ENCODE measurements around the gene PLEKHH3. TPM values are rescaled to one million over a fixed set of nuclear protein-coding genes. Genes with fewer than 3 reads are reported as not detected.
"Not testable (repeated sequence)": the region's sequence is repeated elsewhere in the genome, so short reads cannot be mapped to it uniquely, and the experiment has no call there.

The PLEKHH3 gene
- total RNA-seq, 4 donors from 2014 or later: 32.4 to 57.7 (median 46.1) TPM

GRCh38 chr17:42623271-42623670 is 53.5 kb downstream of the PLEKHH3 start:
- TF ChIP-seq POLR2A (IDR thresholded peaks at IDR 0.05): no peak
- TF ChIP-seq CTCF (IDR thresholded peaks at IDR 0.05): no peak
- no peak for TF ChIP-seq EP300 (IDR thresholded peaks at IDR 0.05)
- H3K4me1 ChIP-seq: peaks cover 0 to 7% (median 3%) of the 10 kb centered on the region in 4 donors
- no peak overlapping the region for H3K27ac ChIP-seq
- no peaks in the 10 kb centered on the region for H3K27me3 ChIP-seq
- no peaks in the 10 kb centered on the region for H3K9me3 ChIP-seq
- DNase-seq (ENCODE audit: low spot score in 2 of 2): no peak
- H3K36me3 ChIP-seq: no peaks in the 10 kb centered on the region
- no peak overlapping the region for H3K4me3 ChIP-seq
- WGBS, 2 donors: 88 to 90% methylated on average over 2 of the region's 2 CpGs

- WGBS, 2 donors: 83 to 88% methylated on average over 3 of the region's 3 CpGs
These were observed 54.8 kb downstream of the PLEKHH3 start for GRCh38 chr17:42621987-42622386.

DNA sequence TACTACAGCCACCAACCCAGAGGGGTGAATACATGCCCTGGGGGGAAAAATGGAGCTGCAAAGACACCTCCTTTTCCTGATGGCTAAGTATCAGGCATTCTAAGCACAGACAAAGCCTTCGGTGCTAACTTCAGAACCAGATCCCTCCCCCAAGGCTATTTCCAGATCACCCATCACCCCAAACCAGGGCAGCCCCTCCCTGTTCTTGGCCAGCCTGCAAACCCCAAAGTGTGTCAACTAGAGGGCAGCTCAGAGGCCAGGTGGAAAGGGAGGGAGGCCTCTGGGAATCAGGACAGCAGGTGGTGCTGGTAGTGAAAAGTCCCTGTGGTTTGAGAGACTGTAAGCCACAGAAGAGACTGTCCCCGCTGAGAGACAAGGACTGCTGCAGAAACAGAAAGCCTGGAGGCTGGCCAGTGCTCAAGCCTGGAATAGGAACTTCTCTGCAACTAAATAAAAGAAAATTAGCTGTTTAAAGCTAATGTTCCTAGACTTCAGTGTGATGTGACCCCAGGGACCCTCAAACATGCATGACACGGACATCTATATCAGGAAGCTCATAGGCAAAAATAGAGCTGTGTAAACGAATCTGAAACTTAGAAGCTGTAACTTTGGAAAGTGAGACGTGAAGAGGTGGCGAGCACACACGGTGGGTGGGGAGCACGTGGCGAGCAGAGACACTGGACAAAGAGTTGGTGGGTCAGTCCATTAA is 58.2 kb downstream of the PLEKHH3 start:
- Histone ChIP-seq H3K27ac (no peak overlapping the region), H3K9me3 (no peaks in the 10 kb centered on the region), H3K4me3 (no peak overlapping the region), H3K4me1 (peaks cover 0 to 14% (median 4%) of the 10 kb centered on the region in 4 donors), H3K36me3 (peaks cover 0 to 28% (median 3%) of the 10 kb centered on the region in 3 donors), H3K27me3 (no peaks in the 10 kb centered on the region)
- no peak for DNase-seq (ENCODE audit: low spot score in 2 of 2)
- WGBS, 2 donors: 41 to 49% methylated on average over 9 of the region's 9 CpGs
- TF ChIP-seq EP300 (IDR thresholded peaks at IDR 0.05) (no peak), CTCF (IDR thresholded peaks at IDR 0.05) (no peak), POLR2A (IDR thresholded peaks at IDR 0.05) (no peak)

More at GRCh38 chr17:42621987-42622386, 54.8 kb downstream of the PLEKHH3 start:
- not testable (repeated sequence) for H3K27me3 ChIP-seq; H3K27ac ChIP-seq; H3K9me3 ChIP-seq; H3K36me3 ChIP-seq; DNase-seq (ENCODE audit: low spot score in 2 of 2); H3K4me3 ChIP-seq
- peaks cover 0 to 14% (median 4%) of the 10 kb centered on the region in 4 donors for H3K4me1 ChIP-seq

DNA sequence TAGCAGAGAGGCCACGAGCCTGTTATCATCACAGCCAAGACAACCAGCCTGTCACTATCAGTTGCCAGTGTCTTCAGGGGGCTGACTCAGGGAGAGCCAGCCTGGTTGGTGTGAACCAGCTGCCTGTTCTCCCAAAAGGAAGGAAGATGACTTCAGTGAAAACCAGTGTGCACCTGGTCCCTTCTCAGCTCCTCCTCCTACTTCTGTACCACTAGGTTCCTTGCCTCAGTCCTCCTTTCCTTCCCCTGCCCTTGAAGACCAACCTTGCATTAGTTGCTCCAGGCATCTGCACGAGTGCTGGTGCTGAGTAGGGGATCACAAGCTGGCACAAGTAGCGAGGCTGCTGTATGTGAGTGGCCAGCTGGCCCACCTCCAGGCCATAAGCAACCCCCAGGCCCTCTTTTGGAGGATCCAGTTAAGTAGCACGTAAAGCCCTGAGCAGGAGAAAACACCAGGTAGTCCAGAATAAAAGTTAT is 58.8 kb downstream of the PLEKHH3 start:
- Histone ChIP-seq H3K9me3 (no peaks in the 10 kb centered on the region), H3K4me3 (no peak overlapping the region), H3K36me3 (peaks cover 0 to 34% (median 3%) of the 10 kb centered on the region in 3 donors), H3K27me3 (no peaks in the 10 kb centered on the region), H3K4me1 (peaks cover 0 to 14% (median 4%) of the 10 kb centered on the region in 4 donors), H3K27ac (no peak overlapping the region)
- whole genome bisulfite sequencing, 2 donors: 55 to 61% methylated on average over 4 of the region's 4 CpGs
- no peak for TF ChIP-seq CTCF (IDR thresholded peaks at IDR 0.05)
- TF ChIP-seq EP300 (IDR thresholded peaks at IDR 0.05): no peak
- no peak for TF ChIP-seq POLR2A (IDR thresholded peaks at IDR 0.05)
- no peak for DNase-seq (ENCODE audit: low spot score in 2 of 2)

Small RNA genes lying within 50 kb of the gene (small RNA-seq; reads per million reads assigned to genes)
- 0.38 reads per million for gene MIR6780A

Other genes with a start within 250 kb of the PLEKHH3 start
- 100 to 1,000 TPM in 1 of 4 donors, 10 to 100 TPM in 3; 81.6 to 126 (median 96.6) TPM for gene ATP6V0A1, start 218.1 kb downstream of the PLEKHH3 start, total RNA-seq
- gene NAGLU, start 140.8 kb downstream of the PLEKHH3 start, total RNA-seq: 100 to 1,000 TPM in 1 of 4 donors, 10 to 100 TPM in 3; 52.3 to 115 (median 67.3) TPM
- 1 to 10 TPM in 3 of 4 donors, under 1 TPM in 1; 0.78 to 4.4 (median 3.7) TPM for gene HSD17B1, start 124.1 kb downstream of the PLEKHH3 start, total RNA-seq
- gene COASY, start 114.8 kb downstream of the PLEKHH3 start, total RNA-seq: 10 to 100 TPM; 22.9 to 33.9 (median 25.5) TPM
- gene MLX, start 109.9 kb downstream of the PLEKHH3 start, total RNA-seq: 10 to 100 TPM; 31.8 to 44.4 (median 39.1) TPM
- gene PSMC3IP, start 99.3 kb downstream of the PLEKHH3 start, total RNA-seq: 1 to 10 TPM; 4.9 to 9.0 (median 7.4) TPM
- 10 to 100 TPM; 43.1 to 61.8 (median 57.7) TPM for gene RETREG3, start 67.6 kb downstream of the PLEKHH3 start, total RNA-seq
- gene TUBG1, start 67.3 kb downstream of the PLEKHH3 start, total RNA-seq: 10 to 100 TPM; 15.3 to 45.6 (median 21.6) TPM
- gene TUBG2, start 17.7 kb downstream of the PLEKHH3 start, total RNA-seq: 10 to 100 TPM; 48.2 to 92.4 (median 77.6) TPM
- 10 to 100 TPM in 1 of 4 donors, 1 to 10 TPM in 3; 3.7 to 11.1 (median 7.1) TPM for gene CCR10, start 4.8 kb upstream of the PLEKHH3 start, total RNA-seq
- 10 to 100 TPM in 2 of 4 donors, 1 to 10 TPM in 2; 6.3 to 21.0 (median 12.6) TPM for gene CNTNAP1, start 5.5 kb upstream of the PLEKHH3 start, total RNA-seq
- gene EZH1, start 68.0 kb upstream of the PLEKHH3 start, total RNA-seq: 100 to 1,000 TPM in 2 of 4 donors, 10 to 100 TPM in 2; 73.8 to 128 (median 109) TPM
- 100 to 1,000 TPM in 1 of 4 donors, 10 to 100 TPM in 3; 32.6 to 113 (median 51.4) TPM for gene RAMP2, start 84.2 kb upstream of the PLEKHH3 start, total RNA-seq
- 10 to 100 TPM; 24.5 to 44.7 (median 38.2) TPM for gene VPS25, start 96.5 kb upstream of the PLEKHH3 start, total RNA-seq
- 10 to 100 TPM in 2 of 4 donors, 1 to 10 TPM in 2; 3.6 to 15.6 (median 9.1) TPM for gene WNK4, start 103.6 kb upstream of the PLEKHH3 start, total RNA-seq
- gene COA3, start 121.7 kb upstream of the PLEKHH3 start, total RNA-seq: 10 to 100 TPM; 58.2 to 91.7 (median 62.6) TPM
- under 1 TPM in 1 of 4 donors, not detected in 3; 0.22 TPM for gene CNTD1, start 121.9 kb upstream of the PLEKHH3 start, total RNA-seq
- 100 to 1,000 TPM in 1 of 4 donors, 10 to 100 TPM in 3; 76.7 to 104 (median 80.4) TPM for gene BECN1, start 147.3 kb upstream of the PLEKHH3 start, total RNA-seq
- 10 to 100 TPM; 42.2 to 86.7 (median 53.7) TPM for gene PSME3, start 156.4 kb upstream of the PLEKHH3 start, total RNA-seq
- 1 to 10 TPM; 2.0 to 3.3 (median 3.0) TPM for gene AOC2, start 167.6 kb upstream of the PLEKHH3 start, total RNA-seq
- 10 to 100 TPM; 49.0 to 74.1 (median 53.0) TPM for gene AOC3, start 174.2 kb upstream of the PLEKHH3 start, total RNA-seq
- not detected for gene G6PC1, start 223.8 kb upstream of the PLEKHH3 start, total RNA-seq

Data from tibial nerve (tissue), 4 donors.